ENCODE data around the gene EIF1AD. TPM values are rescaled to one million over a fixed set of nuclear protein-coding genes. Genes with fewer than 3 reads are reported as not detected.
A peak's percentile ranks its signal among the peaks of the same experiment; 100 is the strongest.
"Not testable (repeated sequence)": the region's sequence is repeated elsewhere in the genome, so short reads cannot be mapped to it uniquely, and the experiment has no call there.

Gene EIF1AD
- polyA plus RNA-seq, 1 donor from 2014 or later, result 35.8 TPM

DNA sequence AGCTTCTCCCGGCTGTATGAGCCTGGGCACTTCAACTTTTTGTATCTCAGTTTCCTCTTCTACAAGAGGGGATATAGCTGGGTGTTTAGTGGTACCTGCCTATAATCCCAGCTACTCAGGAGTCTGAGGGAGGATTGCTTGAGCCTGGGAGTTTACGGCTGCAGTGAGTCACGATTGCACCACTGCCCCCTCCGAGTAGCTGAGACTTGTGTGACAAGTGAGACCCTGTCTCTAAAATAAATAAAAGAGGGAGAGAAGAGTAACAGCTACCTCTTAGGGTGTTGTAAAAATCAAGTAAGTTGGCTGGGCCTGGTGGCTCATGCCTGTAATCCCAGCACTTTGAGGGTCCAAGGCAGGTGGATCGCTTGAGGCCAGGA lies 34.4 kb upstream of the EIF1AD start:
- no peak overlapping the region for H3K4me3 Mint-ChIP-seq
- no peaks in the 10 kb centered on the region for H3K36me3 Mint-ChIP-seq
- H3K4me1 Mint-ChIP-seq, result no peaks in the 10 kb centered on the region
- peaks cover 7% of the 10 kb centered on the region for H3K27me3 Mint-ChIP-seq
- H3K9me3 Mint-ChIP-seq, result peaks cover 0 to 2% (median 0%) of the 10 kb centered on the region in 3 donors
- no peak overlapping the region for H3K27ac Mint-ChIP-seq

DNA sequence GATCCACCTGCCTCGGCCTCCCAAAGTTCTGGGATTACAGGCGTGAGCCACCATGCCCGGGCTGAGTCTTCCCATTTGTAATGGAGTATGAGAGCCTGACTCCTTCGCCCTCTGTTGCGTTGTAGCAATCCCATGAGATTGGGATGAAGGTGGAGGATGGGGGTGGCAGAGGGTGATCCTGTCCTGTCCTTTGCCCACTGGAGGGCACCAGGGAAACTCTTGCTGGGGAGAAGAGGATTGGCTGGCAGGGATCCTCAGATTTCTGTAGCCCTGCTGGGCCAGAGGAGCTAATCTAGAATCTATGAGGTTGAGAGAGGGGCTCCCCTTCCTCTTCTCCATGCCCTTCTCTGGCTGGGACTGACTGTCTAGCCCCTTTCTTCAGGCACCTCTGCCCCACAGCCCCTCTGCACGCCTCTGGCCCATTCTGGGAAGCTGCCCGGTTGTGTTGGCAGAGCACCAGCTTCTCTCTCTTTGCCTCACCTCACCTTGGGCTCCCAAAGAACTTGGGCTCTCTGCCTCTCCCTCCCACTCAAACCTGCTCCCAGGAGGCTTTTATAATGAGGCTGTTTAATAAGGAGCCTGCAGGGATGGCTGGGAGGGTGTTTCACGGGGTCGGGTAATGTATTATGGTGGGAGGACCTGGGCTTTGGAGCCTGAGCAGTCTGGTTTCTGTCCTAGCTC lies 33.8 kb upstream of the EIF1AD start:
- H3K9me3 Mint-ChIP-seq, result peaks cover 0 to 2% (median 0%) of the 10 kb centered on the region in 3 donors
- H3K27ac Mint-ChIP-seq, result no peak overlapping the region
- H3K4me3 Mint-ChIP-seq, result no peak overlapping the region
- no peaks in the 10 kb centered on the region for H3K4me1 Mint-ChIP-seq
- no peaks in the 10 kb centered on the region for H3K36me3 Mint-ChIP-seq
- H3K27me3 Mint-ChIP-seq, result peaks cover 7% of the 10 kb centered on the region

DNA sequence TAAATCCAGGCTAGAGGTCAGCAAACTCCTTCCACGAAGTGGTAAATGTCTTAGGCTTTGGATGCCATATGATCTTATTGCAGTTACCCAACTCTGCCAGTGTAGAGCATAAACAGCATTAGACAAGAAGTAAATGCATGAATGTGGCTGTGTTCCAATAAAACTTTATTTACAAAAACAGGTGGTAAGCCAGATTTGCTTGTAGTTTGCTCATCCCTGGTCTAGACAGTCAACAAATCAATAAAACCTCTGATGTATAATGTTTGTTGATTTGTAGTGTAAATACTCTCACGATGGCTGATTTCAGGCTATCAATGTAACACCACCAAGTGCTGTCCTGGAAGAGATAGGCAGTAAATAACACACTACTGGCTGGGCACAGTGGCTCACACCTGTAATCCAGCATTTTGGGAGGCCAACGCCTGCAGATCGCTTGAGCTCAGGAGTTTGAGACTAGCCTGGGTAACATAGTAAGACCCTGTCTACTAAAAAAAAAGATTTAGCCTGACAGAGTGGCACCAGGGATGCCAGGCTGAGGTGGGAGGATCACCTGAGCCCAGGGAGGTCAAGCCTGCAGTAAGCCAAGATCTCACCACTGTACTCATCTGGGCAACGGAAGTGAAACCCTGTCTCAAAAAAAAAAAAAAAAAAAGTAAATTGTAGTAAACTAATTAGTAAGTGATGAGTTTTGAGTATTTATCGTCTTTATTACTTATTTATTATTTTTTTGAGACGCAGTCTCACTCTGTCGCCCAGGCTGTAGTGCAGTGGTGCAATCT lies 31.2 kb upstream of the EIF1AD start:
- H3K27ac Mint-ChIP-seq, result peak overlapping the region in 1 of 3 donors; percentile 39

DNA sequence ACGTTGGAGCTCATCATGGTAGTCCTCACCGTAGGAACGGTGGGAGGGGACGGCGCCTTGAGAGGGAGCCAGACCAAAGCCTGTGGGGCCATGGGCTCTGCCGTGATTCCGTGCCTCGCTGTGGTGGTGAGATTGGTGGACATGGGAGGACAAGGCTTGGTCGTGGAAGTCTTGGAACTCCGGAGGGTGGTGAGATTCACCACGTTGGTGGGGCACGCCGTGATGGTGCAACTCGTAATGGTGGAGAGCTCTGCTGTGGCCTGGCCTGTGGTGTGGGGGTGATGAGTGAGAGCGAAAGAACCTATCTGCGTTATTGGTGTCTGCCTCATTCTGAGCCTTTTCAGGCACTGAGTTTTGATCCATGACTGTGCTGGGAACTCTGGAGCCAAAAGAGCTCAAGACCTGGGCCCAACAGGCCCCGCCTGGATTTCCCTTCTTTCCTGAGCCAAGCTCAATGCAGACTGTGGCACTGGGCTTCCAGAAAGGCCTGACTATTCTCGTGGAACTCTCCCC lies 24.1 kb upstream of the EIF1AD start, which contains the start of gene CATSPER1:
TSS of gene CATSPER1 (minus strand) at position 463 of the 513 bp plus-strand sequence. CDS start at position 363, 100 bp downstream.
- H3K27me3 Mint-ChIP-seq, result no peaks in the 10 kb centered on the region
- no peak within 1 kb of the TSS for H3K4me3 Mint-ChIP-seq
- H3K36me3 Mint-ChIP-seq, result peaks cover 1% of the 10 kb centered on the region
- peaks cover 2 to 5% (median 2%) of the 10 kb centered on the region in 3 donors for H3K4me1 Mint-ChIP-seq
- peak within 1 kb of the TSS in 1 of 3 donors; percentile 74 for H3K27ac Mint-ChIP-seq
- no peaks in the 10 kb centered on the region for H3K9me3 Mint-ChIP-seq

More for the DNA sequence above, 31.2 kb upstream of the EIF1AD start:
- H3K4me3 Mint-ChIP-seq, result no peak overlapping the region
- peaks cover 0 to 2% (median 0%) of the 10 kb centered on the region in 3 donors for H3K9me3 Mint-ChIP-seq
- no peaks in the 10 kb centered on the region for H3K36me3 Mint-ChIP-seq
- H3K4me1 Mint-ChIP-seq, result no peaks in the 10 kb centered on the region
- H3K27me3 Mint-ChIP-seq, result peaks cover 7% of the 10 kb centered on the region

DNA sequence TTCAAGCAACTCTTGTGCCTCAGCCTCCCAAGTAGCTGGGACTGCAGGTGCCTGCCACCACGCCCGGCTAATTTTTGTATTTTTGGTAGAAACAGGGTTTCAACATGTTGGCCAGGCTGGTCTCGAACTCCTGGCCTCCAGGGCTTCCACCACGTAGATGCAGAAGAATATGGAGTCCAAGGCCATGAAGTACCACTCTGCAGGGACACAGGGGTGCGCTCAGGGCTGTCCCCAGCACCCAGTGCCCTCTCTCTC lies 21.2 kb upstream of the EIF1AD start:
- H3K27me3 Mint-ChIP-seq, H3K27ac Mint-ChIP-seq, H3K36me3 Mint-ChIP-seq: not testable (repeated sequence)

DNA sequence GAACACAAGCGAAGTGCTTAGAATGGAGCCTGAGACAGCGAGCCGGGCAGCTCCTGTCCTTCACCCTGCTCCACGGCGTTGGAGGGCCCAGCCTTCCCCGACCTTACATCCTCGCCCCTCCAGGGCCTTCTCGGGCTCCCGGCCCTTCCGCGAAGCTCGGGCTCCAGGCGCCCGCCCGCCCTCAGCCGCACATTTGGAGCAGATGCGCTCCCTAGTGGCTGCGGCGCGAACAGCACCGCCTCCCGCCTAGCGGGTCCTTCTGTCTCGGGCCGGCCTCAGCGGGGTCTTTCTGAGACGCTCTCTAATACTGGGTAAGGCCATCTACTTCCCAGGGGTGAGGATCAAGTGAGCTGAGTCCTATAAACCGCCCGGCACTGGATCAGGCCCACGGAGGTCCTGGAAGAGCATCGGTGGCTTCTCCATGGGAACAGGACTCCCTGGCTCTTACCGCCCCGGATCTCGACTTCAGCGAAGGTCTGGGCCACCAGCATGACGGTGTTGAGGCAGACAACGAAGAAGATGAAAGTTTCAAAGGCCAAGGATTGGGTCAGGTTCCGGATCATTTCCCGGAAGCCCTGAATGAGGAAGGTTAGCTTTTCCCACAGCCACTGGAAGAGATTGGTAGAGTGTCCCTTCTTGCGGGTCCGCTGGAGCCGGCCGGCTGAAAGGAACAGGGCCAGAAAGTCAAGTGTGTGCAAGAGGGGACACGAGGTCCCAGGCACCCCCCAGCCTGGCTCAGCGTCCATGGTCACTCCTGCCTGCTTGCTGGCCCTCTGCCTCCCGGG lies 20.6 kb upstream of the EIF1AD start:
- H3K27ac Mint-ChIP-seq, result peak overlapping the region in 1 of 3 donors; percentile 28
- peak overlapping the region in 3 of 4 donors; percentile 16 to 80 (median 45) for H3K4me3 Mint-ChIP-seq
- peaks cover 1% of the 10 kb centered on the region for H3K36me3 Mint-ChIP-seq
- no peaks in the 10 kb centered on the region for H3K9me3 Mint-ChIP-seq
- no peaks in the 10 kb centered on the region for H3K27me3 Mint-ChIP-seq
- peaks cover 2 to 5% (median 2%) of the 10 kb centered on the region in 3 donors for H3K4me1 Mint-ChIP-seq

More for the DNA sequence above, 21.2 kb upstream of the EIF1AD start:
- H3K9me3 Mint-ChIP-seq, H3K4me1 Mint-ChIP-seq, H3K4me3 Mint-ChIP-seq: not testable (repeated sequence)

DNA sequence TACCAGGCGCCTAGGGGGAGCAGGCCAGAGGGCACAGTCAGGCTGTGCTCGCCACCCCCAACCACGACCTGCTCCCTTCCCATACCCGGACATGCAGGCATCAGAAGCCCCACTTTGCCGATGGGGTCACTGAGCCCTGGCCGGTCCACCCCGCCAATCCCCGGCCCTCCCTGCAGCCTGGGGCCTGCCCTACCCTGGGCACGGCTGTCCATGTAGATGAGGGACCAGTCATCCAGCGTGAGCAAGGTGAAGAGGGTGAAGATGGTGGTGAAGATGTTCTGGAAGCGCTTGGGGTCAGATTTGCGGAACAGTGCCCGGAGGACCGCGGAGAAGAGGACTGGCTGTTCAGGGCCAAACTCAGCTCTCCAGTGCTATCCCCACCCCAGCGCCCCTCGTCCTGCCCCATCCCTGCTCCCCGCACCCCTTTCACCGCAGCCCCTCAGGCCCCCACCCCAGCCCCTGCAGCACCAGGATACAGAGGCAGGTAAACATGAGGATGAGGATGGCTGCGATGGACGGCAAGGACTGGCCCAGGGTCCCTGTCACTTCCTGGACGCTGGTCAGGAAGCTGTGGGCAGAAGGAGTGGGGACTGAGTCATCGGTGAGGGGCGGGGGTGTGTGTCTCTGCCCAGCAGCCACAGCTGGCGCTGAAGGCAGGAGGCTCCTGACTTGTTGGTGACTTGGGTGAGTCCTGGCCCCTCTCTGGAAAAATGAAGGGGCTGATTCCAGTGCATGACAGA lies 18.8 kb upstream of the EIF1AD start:
- H3K27ac Mint-ChIP-seq, result no peak overlapping the region
- no peaks in the 10 kb centered on the region for H3K36me3 Mint-ChIP-seq
- H3K27me3 Mint-ChIP-seq, result no peaks in the 10 kb centered on the region
- H3K4me1 Mint-ChIP-seq, result peaks cover 2 to 5% (median 2%) of the 10 kb centered on the region in 3 donors
- peak overlapping the region in 1 of 4 donors; percentile 12 for H3K4me3 Mint-ChIP-seq
- no peaks in the 10 kb centered on the region for H3K9me3 Mint-ChIP-seq

DNA sequence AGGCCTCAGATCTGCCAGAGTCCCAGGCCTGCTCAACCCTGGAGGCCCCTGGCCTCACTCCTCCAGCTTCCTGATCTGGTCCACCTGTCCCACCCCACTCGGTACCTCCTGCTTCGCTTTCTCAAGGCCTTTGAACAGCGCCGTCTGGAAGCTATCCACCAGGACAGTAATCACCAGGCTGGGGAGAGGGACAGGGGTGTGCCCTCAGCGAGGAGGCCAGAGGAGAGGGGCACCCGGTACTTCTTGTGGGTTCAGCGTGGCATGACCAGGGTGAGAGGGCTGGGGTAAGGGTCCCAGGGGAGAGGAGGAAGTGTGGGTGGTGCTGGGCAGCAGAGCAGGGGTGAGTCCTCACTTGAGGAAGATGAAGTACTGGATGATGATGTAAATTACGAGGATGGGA lies 18.3 kb upstream of the EIF1AD start:
- Mint-ChIP-seq H3K36me3 (no peaks in the 10 kb centered on the region), H3K27ac (no peak overlapping the region), H3K27me3 (no peaks in the 10 kb centered on the region), H3K4me1 (peaks cover 2 to 5% (median 2%) of the 10 kb centered on the region in 3 donors), H3K9me3 (no peaks in the 10 kb centered on the region), H3K4me3 (no peak overlapping the region)

DNA sequence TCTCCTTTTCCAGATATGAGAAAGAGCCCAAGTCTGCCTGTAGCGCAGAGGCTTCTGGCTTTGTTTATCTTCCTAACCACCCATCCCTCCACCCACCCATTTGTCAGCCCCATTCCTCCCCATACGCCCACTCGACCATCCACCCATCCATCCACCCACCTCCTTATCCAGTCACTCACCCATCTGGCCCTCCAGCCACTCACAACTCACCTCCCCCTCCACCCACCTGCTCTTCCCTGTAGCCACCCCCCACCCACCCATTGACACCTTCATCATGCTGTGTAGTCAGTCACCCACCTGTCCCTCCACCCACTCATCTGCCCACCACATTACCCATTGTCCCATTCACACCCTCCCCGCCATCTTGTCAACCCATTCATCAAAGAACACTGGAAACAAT lies 15.4 kb upstream of the EIF1AD start:
- Mint-ChIP-seq H3K27ac (no peak overlapping the region), H3K36me3 (no peaks in the 10 kb centered on the region), H3K27me3 (peaks cover 5% of the 10 kb centered on the region)

DNA sequence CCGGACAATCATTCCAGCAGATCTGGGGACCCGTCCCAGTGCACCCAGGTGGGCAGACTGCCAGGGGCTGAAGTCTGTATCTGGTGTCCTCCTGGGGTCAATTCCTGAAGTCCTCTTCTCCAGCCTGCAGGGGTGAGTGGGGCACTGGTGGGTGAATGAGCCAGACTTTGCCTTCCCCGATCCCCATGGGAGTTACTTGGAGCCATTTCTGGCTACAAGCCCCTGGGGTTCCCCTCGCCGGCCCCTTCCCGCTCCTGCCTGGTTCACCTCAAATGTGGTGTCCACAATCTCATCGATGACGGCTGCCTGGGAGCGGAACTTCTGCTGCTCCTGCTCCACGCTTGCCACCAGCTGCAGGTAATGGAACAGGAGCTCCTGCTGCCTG lies 14.8 kb upstream of the EIF1AD start:
- Mint-ChIP-seq H3K27ac (no peak overlapping the region), H3K9me3 (no peaks in the 10 kb centered on the region), H3K27me3 (peaks cover 5% of the 10 kb centered on the region), H3K4me1 (no peaks in the 10 kb centered on the region), H3K36me3 (no peaks in the 10 kb centered on the region), H3K4me3 (no peak overlapping the region)

More for the DNA sequence above, 15.4 kb upstream of the EIF1AD start:
- Mint-ChIP-seq H3K4me3 (no peak overlapping the region), H3K9me3 (no peaks in the 10 kb centered on the region), H3K4me1 (peaks cover 0 to under 1% (median 0%) of the 10 kb centered on the region in 3 donors)

DNA sequence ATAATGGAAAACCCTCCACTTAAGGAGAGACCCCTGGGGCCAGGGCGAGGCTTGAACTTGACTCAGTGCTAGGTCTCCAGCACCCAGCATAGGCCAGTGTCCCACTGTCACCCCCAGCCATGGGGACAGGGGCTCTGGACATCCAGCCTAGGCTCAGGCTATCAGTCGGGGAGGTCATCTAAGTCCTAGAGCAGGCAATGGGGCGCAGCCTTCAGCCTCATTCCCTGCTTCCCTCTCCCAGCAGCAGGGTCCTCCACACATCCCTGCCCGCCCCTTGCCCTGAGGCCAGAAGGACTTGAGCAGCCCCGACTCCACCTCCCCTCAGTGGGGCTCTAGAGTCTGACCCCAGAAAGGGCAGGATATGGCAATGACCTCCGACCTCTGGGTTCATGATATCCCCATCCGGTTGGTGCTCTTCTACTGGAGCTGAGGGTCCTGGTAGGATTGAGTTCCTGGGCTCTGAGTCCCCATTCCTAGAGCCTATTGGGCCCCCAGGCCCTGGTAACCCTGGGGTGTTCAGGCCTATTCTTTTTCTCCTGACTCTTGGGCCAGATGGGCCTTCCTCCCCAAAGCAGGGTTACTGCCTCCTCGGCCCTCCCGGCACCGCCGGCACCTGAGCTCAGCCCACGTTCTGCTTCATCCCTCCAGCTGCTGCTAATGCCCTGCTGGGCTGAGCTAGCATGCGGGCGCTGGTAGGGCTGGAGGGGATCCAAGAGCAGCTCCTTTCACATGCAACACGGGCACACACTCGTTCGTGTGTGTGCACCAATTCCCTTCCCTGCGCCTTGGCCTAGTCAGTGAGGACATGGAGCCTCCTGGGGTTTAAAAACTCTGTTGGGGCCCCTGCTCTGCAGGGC lies 14.2 kb upstream of the EIF1AD start:
- no peaks in the 10 kb centered on the region for H3K9me3 Mint-ChIP-seq
- H3K4me1 Mint-ChIP-seq, result no peaks in the 10 kb centered on the region
- H3K4me3 Mint-ChIP-seq, result no peak overlapping the region
- no peak overlapping the region for H3K27ac Mint-ChIP-seq
- peaks cover 9% of the 10 kb centered on the region for H3K27me3 Mint-ChIP-seq
- no peaks in the 10 kb centered on the region for H3K36me3 Mint-ChIP-seq

DNA sequence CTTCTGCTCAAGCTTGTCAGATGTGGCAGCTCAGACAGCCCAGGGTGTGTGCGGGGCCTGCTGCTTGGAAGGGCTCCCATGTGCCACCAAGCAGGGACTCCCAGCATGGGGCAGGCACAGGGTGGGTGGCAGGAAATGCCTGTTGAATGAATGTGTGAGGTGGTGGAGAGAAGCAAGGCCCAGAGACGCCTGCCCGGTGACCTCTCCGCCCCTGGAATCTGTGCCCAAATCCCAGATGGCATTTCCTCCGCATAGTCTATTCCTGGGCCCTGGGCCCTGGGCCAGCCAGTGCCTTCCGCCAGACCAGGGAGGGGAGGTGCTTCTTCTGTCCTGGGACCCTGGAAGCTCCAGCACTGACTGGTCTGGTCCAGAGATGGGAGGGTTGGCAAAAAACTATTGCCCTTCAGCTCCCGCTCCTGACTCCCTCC lies 13.5 kb upstream of the EIF1AD start:
- Mint-ChIP-seq H3K27ac (no peak overlapping the region), H3K4me1 (no peaks in the 10 kb centered on the region)

DNA sequence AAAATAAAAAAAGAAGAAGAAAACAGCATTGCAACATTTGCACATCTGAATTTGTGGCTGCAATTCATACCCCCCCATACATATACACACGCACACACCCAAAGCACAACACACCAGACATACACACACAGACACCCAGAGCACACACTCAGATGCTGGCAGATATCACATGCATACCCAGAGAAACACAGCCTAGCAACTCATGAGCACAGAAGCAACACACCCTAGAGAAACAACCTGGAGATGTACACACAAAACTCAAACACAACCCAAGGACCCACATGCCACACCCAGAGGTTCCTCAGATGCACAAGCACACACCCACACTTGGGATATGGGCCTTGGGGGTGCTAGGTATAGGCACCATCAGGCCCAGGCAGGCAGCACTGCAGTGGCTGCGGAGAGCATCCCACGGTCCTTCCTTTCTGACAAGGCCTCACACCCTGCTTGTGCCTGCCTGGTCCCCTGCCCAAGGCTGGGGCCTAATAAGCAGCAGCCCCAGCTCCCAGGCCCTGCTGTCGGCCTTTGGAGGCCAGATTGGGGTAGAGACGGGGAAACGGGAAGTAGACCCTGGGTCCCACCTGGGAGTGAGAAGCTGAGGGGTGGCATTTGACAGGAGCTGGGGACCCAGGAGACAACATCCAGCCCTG lies 13.0 kb upstream of the EIF1AD start:
- H3K4me1 Mint-ChIP-seq, result no peaks in the 10 kb centered on the region
- no peaks in the 10 kb centered on the region for H3K36me3 Mint-ChIP-seq
- no peak overlapping the region for H3K4me3 Mint-ChIP-seq
- H3K9me3 Mint-ChIP-seq, result no peaks in the 10 kb centered on the region
- H3K27ac Mint-ChIP-seq, result no peak overlapping the region
- H3K27me3 Mint-ChIP-seq, result peaks cover 9% of the 10 kb centered on the region

More for the DNA sequence above, 13.5 kb upstream of the EIF1AD start:
- H3K4me3 Mint-ChIP-seq, result no peak overlapping the region
- peaks cover 9% of the 10 kb centered on the region for H3K27me3 Mint-ChIP-seq
- no peaks in the 10 kb centered on the region for H3K36me3 Mint-ChIP-seq
- no peaks in the 10 kb centered on the region for H3K9me3 Mint-ChIP-seq

Measured in IgD-negative memory B cell (primary cell).